HepG2 (cell line): ENCODE data around the gene PYCR2. TPM values are rescaled to one million over a fixed set of nuclear protein-coding genes. Genes with fewer than 3 reads are reported as not detected.
A peak's percentile ranks its signal among the peaks of the same experiment; 100 is the strongest.

Source experiments
- CHD2 ChIP-seq: IDR thresholded peaks from 2 replicates; pipeline ENCODE4 v1.6.1; 2011; ENCODE audit warnings: low read depth, low read length, improper control_type of control experiment
- CHD4 ChIP-seq: fragments of 200-600 bp; sonication (generic); IDR thresholded peaks from 2 replicates; pipeline ENCODE4 v1.7.0; 2017; ENCODE audit warnings: mild to moderate bottlenecking, low read length, borderline replicate concordance
- FOXA1 ChIP-seq, 2 experiments: fragments of 450-650 bp in 1 of 2; sonication (generic) in 1 of 2; formaldehyde crosslinking in 1 of 2; IDR thresholded peaks; 2 replicates each; pipeline versions ENCODE4 v1.4.0 to v1.6.1; 2016 to 2020; ENCODE audit warnings: missing genetic modification reagents in 1 of 2
- FOXM1 ChIP-seq: sonication (generic); formaldehyde crosslinking; IDR thresholded peaks from 2 replicates; pipeline ENCODE4 v1.5.0; 2020; ENCODE audit warnings: missing genetic modification reagents
- POLR2G ChIP-seq: fragments of 200-400 bp; formaldehyde crosslinking; IDR thresholded peaks from 2 replicates; pipeline ENCODE4 v1.6.1; 2018; ENCODE audit warnings: mild to moderate bottlenecking, low read depth, low read length, moderate library complexity
- ZNF17 ChIP-seq: sonication (generic); formaldehyde crosslinking; IDR thresholded peaks from 2 replicates; pipeline ENCODE4 v1.5.0; 2020; ENCODE audit warnings: mild to moderate bottlenecking, missing genetic modification reagents
- ZNF292 ChIP-seq: sonication (generic); formaldehyde crosslinking; IDR thresholded peaks from 2 replicates; pipeline ENCODE4 v1.8.1; 2022; ENCODE audit warnings: mild to moderate bottlenecking, low read depth, missing genetic modification reagents, borderline replicate concordance
- ZNF430 ChIP-seq: sonication (generic); formaldehyde crosslinking; IDR thresholded peaks from 2 replicates; pipeline ENCODE4 v1.9.0; 2021; ENCODE audit warnings: mild to moderate bottlenecking, missing genetic modification reagents
- ZNF678 ChIP-seq: sonication (generic); formaldehyde crosslinking; IDR thresholded peaks from 2 replicates; pipeline ENCODE4 v1.4.0; 2020; ENCODE audit warnings: mild to moderate bottlenecking, missing genetic modification reagents
- ZSCAN31 ChIP-seq: sonication (generic); formaldehyde crosslinking; IDR thresholded peaks from 2 replicates; pipeline ENCODE4 v1.5.0; 2020; ENCODE audit warnings: low read depth, mild to moderate bottlenecking, missing genetic modification reagents
- polyA plus RNA-seq, 8 experiments: library from polyadenylated mRNA; depleted of rRNA in 3 of 8; stranded (reverse) in 7 of 8; unstranded in 1 of 8; fragments of >200 nt; fragmentation: Illumina TruSeq in 4 of 8; extraction: Trizol in 4 of 8; gene quantifications; 2 replicates each; pipeline versions ENCODE4 v1.2.1 to v1.2.3, GENCODE V29; 2011 to 2016; ENCODE audit warnings: low read depth in 4 of 8, missing spikeins in 1 of 8, mixed read lengths in 1 of 8; ENCODE audit not compliant: insufficient read depth in 1 of 8
- total RNA-seq, 5 experiments: library from RNA; depleted of rRNA; stranded (reverse); fragments of >200 nt; fragmentation: Illumina TruSeq; extraction: Trizol; gene quantifications; 2 replicates each; pipeline ENCODE4 v1.2.3, GENCODE V29; 2016; ENCODE audit warnings: low read depth in 1 of 5
- TF ChIP-seq, protein P1 (sequence below): sonication (generic); formaldehyde crosslinking; IDR thresholded peaks from 2 replicates; pipeline ENCODE4 v1.4.0; 2020; ENCODE audit warnings: mild to moderate bottlenecking, missing genetic modification reagents, borderline replicate concordance
- TF ChIP-seq, protein P2 (sequence below): sonication (generic); formaldehyde crosslinking; IDR thresholded peaks from 2 replicates; pipeline ENCODE4 v1.4.0; 2020; ENCODE audit warnings: mild to moderate bottlenecking, missing genetic modification reagents, borderline replicate concordance
- TF ChIP-seq, protein P3 (sequence below): sonication (generic); formaldehyde crosslinking; conservative IDR thresholded peaks from 2 replicates; pipeline ENCODE4 v1.8.0; 2022; ENCODE audit warnings: mild to moderate bottlenecking, moderate library complexity, missing genetic modification reagents
- TF ChIP-seq, protein P4 (sequence below): sonication (generic); formaldehyde crosslinking; IDR thresholded peaks from 2 replicates; pipeline ENCODE4 v1.4.0; 2020; ENCODE audit warnings: missing genetic modification reagents
- TF ChIP-seq, protein P5 (sequence below): sonication (generic); formaldehyde crosslinking; IDR thresholded peaks from 2 replicates; pipeline ENCODE4 v1.5.0; 2020; ENCODE audit warnings: mild to moderate bottlenecking, missing genetic modification reagents

Gene PYCR2
- total and polyA plus RNA-seq, 2 of the 13 experiments (the other 11 are each of a cell fraction or from before 2014, with no cell fraction given): 47.2 to 47.8 TPM

DNA sequence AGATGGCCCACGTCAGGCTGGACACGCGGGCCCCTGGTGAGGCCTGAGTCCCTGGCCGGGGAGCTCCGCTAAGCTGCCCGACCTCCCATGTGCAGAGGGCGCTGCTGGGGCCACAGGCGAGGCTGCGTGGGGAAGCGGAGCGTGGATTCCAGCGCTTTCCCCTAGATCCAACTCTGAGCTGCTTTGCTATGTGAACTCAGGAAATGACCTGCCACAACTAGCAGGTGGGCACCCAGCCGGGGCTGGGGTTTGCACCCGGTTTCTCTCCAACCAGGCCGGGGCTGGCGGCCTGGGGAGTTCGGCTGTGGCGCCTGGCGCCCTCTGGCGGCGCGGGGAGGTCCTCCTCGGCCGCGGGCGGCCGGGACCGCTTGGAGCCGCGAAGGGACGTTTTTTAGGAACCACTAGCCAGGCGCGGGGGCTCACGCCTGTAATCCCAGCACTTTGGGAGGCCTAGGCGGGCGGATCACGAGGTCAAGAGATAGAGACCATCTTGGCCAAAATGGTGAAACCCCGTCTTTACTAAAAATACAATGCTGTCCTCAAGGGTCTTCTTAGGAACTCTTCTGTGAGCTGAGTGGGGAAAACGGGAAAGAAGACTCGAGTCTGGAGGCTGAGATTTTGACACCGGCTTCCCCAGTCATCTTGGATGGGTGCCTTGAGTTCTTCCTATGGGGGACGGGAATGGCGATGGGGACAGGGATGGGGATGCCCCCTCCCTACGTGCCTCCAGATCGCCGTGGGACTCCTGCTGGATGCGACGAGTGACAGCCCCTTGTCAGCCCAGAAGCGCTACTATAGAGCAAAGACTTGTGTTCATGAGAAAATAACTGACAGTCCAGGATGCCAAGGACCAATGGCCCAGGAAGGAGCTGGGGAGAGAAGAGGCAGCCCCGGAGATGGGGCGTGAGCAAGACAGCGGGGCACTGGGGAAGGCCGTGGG lies 12.6 kb downstream of the PYCR2 start (continued):
- TF ChIP-seq POLR2G (no peak), FOXA1 (IDR thresholded peaks at IDR 0.05) (no peak), FOXA1 (CRISPR knock-in tag; IDR thresholded peaks at IDR 0.05) (no peak), ZNF292 (no peak), CHD2 (no peak), FOXM1 (no peak), CHD4 (no peak), ZNF430 (CRISPR knock-in tag) (no peak), ZSCAN31 (CRISPR knock-in tag) (no peak), ZNF17 (CRISPR knock-in tag) (no peak), ZNF678 (CRISPR knock-in tag) (no peak)
- TF ChIP-seq, protein P1, sequence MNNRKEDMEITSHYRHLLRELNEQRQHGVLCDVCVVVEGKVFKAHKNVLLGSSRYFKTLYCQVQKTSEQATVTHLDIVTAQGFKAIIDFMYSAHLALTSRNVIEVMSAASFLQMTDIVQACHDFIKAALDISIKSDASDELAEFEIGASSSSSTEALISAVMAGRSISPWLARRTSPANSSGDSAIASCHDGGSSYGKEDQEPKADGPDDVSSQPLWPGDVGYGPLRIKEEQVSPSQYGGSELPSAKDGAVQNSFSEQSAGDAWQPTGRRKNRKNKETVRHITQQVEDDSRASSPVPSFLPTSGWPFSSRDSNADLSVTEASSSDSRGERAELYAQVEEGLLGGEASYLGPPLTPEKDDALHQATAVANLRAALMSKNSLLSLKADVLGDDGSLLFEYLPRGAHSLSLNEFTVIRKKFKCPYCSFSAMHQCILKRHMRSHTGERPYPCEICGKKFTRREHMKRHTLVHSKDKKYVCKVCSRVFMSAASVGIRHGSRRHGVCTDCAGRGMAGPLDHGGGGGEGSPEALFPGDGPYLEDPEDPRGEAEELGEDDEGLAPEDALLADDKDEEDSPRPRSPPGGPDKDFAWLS (CRISPR knock-in tag): 0 out of 2 replicates have a peak, but pooled peaks have one; percentile 83
- TF ChIP-seq, protein P2, sequence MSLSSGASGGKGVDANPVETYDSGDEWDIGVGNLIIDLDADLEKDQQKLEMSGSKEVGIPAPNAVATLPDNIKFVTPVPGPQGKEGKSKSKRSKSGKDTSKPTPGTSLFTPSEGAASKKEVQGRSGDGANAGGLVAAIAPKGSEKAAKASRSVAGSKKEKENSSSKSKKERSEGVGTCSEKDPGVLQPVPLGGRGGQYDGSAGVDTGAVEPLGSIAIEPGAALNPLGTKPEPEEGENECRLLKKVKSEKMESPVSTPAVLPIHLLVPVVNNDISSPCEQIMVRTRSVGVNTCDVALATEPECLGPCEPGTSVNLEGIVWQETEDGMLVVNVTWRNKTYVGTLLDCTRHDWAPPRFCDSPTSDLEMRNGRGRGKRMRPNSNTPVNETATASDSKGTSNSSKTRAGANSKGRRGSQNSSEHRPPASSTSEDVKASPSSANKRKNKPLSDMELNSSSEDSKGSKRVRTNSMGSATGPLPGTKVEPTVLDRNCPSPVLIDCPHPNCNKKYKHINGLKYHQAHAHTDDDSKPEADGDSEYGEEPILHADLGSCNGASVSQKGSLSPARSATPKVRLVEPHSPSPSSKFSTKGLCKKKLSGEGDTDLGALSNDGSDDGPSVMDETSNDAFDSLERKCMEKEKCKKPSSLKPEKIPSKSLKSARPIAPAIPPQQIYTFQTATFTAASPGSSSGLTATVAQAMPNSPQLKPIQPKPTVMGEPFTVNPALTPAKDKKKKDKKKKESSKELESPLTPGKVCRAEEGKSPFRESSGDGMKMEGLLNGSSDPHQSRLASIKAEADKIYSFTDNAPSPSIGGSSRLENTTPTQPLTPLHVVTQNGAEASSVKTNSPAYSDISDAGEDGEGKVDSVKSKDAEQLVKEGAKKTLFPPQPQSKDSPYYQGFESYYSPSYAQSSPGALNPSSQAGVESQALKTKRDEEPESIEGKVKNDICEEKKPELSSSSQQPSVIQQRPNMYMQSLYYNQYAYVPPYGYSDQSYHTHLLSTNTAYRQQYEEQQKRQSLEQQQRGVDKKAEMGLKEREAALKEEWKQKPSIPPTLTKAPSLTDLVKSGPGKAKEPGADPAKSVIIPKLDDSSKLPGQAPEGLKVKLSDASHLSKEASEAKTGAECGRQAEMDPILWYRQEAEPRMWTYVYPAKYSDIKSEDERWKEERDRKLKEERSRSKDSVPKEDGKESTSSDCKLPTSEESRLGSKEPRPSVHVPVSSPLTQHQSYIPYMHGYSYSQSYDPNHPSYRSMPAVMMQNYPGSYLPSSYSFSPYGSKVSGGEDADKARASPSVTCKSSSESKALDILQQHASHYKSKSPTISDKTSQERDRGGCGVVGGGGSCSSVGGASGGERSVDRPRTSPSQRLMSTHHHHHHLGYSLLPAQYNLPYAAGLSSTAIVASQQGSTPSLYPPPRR: no peak
- TF ChIP-seq, protein P3, sequence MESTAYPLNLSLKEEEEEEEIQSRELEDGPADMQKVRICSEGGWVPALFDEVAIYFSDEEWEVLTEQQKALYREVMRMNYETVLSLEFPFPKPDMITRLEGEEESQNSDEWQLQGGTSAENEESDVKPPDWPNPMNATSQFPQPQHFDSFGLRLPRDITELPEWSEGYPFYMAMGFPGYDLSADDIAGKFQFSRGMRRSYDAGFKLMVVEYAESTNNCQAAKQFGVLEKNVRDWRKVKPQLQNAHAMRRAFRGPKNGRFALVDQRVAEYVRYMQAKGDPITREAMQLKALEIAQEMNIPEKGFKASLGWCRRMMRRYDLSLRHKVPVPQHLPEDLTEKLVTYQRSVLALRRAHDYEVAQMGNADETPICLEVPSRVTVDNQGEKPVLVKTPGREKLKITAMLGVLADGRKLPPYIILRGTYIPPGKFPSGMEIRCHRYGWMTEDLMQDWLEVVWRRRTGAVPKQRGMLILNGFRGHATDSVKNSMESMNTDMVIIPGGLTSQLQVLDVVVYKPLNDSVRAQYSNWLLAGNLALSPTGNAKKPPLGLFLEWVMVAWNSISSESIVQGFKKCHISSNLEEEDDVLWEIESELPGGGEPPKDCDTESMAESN (CRISPR knock-in tag): no peak
- TF ChIP-seq, protein P4, sequence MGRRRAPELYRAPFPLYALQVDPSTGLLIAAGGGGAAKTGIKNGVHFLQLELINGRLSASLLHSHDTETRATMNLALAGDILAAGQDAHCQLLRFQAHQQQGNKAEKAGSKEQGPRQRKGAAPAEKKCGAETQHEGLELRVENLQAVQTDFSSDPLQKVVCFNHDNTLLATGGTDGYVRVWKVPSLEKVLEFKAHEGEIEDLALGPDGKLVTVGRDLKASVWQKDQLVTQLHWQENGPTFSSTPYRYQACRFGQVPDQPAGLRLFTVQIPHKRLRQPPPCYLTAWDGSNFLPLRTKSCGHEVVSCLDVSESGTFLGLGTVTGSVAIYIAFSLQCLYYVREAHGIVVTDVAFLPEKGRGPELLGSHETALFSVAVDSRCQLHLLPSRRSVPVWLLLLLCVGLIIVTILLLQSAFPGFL (CRISPR knock-in tag): no peak
- TF ChIP-seq, protein P5, sequence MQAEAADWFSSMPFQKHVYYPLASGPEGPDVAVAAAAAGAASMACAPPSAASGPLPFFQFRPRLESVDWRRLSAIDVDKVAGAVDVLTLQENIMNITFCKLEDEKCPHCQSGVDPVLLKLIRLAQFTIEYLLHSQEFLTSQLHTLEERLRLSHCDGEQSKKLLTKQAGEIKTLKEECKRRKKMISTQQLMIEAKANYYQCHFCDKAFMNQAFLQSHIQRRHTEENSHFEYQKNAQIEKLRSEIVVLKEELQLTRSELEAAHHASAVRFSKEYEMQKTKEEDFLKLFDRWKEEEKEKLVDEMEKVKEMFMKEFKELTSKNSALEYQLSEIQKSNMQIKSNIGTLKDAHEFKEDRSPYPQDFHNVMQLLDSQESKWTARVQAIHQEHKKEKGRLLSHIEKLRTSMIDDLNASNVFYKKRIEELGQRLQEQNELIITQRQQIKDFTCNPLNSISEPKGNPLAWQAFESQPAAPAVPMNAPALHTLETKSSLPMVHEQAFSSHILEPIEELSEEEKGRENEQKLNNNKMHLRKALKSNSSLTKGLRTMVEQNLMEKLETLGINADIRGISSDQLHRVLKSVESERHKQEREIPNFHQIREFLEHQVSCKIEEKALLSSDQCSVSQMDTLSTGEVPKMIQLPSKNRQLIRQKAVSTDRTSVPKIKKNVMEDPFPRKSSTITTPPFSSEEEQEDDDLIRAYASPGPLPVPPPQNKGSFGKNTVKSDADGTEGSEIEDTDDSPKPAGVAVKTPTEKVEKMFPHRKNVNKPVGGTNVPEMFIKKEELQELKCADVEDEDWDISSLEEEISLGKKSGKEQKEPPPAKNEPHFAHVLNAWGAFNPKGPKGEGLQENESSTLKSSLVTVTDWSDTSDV: no peak
